Islet precursor cell (in vitro differentiated cells): ENCODE data around the gene APOB.
A peak's percentile ranks its signal among the peaks of the same experiment; 100 is the strongest.

ENCODE experiments used
- DNase-seq: peaks from one replicate; pipeline ENCODE4 v3.0.0-alpha.2; 2018

The APOB gene

DNA sequence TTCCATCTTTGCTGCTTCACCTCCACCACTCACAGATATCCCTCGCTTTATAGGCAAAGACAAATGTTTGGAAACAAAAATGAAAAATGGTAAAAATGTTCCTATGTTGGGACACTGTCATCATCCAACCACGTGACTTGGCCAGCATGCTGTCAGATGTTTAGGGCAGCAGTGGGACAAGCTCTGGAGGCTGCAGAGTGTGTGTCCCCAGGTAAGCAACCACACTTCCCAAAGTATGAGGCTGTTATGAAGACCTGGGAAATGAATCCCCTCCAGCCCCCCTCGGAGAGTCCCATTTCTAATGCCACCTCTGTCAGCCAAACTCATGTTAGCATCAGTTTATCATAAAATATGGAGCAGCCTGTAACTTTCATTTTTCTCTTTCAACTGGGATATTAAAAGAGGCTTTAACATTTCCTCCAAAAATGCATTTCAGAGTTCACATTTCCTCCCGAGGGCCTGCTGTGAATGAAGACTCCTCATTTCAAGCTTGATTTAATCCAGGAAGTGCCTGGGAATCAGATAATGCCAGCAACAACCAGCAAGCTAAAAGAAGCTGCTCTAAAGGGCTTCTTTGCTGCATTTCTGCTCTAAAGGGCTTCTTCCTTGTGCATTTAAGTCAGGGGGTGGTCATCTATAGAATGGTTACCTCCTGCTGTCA, 66.2 kb downstream of the APOB start:
- no peak for DNase-seq

DNA sequence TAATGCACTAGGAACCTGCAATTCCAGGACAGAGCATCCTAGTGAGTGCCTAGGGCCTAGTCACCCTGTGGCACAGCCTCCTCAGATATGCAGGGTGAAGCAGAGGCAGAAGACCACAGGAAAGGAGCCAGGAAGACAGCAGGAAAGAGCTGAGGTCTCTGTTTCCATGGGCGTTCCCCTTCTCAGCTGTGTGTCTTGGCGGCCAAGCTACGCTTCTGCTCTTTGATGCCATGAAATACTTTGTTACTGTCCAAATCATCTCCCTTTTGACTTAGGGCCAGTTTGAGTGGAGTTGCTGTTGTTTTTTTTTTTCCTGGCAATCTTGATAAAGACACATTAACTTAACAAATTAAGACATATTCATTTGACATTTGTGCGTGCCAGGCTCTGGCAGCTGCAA, 67.3 kb downstream of the APOB start:
- DNase-seq: no peak

DNA sequence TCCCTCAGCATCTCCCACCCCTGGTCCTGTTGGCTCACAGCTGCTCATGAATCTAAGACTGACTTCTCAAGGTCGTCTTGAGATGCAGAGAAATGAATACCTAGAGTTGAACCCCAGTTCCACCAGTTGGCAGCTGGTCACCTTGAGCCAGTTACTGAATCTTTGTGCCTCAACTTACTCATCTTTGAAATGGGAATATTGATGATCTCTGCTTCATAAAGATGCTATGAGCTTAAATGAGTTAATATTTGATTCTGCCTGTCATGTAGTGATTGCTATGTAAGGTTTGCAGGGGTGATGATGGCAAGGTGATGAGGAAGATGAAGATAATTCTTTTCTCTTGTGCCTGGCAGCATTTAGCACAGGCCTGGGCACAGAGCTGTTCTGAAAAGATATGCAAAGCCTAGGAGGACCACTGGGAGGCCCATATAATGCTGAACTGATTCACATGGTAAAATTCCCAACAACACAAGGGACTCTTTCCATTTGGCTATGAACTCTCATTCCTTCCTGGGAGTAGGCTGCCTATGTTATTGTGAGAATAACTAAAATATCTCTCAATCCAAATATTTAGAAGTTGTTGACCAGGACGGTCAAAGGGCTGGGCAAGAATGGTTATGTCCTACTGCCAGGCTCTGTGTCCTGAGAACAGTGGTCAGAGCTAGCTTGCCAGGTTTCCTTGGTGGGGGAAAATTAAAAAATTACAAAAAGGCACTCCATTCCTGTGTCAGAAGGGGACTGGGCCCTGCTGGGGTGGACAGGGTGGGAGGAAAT, 70.9 kb downstream of the APOB start:
- no peak for DNase-seq

DNA sequence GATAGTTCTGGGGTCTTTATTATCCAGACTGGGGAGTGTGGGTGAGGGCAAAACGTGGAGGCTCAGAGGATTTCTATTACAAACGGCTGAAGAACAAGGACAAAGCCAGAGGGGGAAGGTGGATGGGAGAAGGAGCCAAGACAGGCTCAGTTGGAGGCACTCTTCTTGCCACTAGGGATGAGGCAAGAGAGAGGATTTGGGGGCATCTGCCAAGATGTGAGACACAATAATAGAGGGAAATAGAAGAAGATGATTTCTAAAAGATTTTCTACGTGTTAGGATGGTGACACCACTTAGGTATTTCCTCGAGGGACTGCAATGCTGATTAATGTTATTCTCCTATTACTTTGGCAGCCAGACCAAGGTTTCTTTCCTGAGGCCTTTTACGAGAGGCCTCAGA, 71.8 kb downstream of the APOB start:
- no peak for DNase-seq

DNA sequence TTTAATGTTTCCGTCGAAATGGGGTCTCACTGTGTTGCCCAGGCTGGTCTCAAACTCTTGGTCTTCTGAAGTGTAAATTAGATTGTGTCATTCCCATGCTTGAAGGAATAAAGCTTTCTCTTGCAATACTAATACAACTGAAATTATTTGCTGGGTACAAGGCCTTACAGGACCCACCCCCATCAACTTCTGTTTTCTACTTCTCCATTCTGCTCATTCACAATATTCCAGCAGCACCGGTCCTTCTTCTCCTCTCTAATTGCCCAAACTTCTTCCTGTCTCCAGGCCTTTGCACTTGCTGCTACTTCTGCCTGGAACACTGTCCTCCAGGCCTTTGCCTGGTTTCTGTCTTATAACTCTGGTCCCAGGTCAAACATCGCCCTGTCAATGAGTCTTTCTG, 73.8 kb downstream of the APOB start:
- DNase-seq: no peak

DNA sequence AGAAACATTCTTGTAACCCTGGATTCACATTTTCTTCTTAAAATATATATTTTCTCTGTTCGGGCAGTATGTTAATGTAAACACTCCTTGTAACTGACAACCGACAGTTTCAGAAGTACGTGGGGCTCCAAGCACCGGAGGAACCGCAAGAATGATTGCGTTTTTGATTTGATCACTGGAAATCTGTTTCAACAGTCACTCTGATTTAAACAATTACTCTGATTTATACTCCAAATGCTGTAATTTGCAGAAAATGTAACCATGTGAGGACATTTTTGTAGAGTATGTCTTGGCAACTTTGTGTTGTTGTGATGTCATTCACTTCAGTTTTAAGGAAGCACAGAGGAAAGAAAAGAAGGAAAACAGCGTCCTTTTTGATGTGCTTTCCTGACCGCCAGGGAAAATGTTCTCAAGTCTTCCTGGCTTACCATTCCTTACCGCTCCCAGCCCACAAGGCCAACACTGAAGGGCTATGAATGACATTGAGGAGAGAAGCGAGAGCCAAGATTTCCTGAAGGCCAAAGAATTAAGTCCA, 77.7 kb downstream of the APOB start:
- DNase-seq: no peak

DNA sequence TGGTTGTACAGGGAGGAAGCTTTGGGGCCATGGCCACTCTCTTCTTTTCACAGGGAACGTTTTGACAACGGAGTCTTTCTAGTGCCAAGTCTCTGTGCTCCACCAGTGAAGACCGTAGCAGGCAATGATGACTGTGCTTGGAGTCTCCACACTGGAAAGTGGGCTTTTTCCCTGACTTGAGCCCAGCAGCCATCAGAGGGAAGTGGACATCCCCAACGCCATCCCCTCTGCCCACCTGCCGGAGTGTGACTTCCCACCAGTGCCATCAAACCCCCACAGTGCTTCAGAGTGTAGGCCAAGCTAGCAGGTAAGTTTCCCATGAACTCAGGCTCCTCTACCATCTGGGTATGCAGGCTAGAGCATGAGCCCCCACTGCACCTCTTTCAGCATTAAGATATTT, 78.7 kb downstream of the APOB start:
- DNase-seq: no peak

DNA sequence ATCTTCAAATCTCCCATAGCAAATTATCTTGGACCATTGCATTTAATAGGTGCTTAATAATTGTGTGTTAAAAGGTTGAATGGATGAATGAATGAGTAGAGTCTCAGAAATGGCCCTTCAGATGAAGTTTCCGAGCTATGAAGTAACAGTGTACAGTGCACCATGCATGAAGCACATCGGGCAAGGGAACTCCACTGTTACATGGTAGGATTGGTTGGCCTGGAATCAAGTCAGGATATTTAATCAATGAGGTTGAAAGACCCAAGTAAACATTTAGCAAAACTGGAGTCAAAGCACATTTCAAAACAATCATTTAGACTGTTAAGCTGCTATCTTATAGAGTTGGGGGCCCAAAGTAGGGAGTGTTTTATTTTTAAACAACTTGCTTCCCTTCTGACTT, 80.0 kb downstream of the APOB start:
- DNase-seq: no peak

DNA sequence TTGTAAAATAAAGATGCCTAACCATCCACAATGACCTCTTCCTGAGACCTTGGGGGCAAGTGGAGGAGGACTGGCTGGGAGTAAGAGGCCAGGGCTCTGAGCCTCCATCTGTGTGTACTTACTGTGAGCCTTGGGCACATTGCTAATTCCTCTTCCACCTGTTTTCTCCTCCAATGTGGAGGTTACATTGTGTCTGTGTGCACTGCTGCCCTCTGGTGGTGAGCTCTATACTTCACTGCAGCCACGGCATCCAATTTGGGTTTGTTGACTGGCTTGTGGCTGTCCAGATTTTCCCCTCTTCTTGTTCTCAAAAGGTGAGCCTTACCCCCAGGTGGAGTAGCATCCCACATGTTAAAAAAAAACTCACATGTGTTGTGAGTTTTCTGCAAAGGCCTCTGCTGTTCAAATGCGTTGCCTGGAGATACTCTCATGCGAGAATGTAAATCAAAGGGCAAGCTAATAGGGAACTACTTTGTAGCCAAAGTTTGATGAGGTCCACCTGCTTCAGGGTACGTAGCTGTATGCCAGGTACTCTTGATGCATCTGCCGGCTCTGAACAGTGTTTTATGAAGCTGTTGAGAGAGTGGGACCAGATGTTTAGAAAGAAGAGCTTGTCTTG, 80.8 kb downstream of the APOB start:
- DNase-seq: peak; percentile 88

DNA sequence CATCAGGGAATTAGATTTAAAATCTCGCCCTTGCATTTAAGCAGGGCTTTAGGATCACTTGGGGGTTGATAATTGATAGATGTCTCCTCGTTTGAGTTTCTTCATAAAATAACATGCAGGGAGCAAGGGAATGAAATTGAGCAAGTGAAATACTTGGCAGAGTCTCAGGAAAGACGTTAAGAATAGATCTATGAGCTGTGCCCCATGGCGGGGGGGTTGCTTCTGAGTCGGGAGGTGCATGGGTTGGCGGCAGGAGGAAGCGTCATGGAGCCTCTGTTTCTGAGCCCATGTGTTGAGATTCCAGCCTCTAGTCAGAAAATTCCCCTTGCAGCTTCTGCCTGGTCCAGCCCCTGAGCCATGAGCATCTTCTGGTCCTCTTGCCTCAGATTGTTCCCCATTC, 82.0 kb downstream of the APOB start:
- DNase-seq: no peak

DNA sequence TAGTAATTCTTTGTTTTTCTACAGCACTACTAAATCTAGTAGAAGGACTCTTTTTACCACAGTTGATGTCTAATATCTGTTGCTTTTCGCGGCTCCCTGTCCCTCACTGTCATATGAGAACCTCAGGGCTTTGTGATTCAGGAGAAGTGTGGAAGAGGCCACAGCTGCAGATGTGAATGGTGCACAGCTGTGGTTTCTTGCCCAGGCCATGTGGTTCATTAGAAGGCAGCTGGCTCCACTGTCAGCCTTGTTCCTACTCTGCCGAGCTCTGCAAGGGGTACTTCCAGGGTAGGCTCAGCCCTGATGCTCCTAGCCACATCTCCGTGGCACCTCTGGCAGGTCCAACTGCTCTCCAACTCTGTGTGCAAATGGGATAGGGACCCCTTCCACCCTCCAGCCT, 83.9 kb downstream of the APOB start:
- no peak for DNase-seq

DNA sequence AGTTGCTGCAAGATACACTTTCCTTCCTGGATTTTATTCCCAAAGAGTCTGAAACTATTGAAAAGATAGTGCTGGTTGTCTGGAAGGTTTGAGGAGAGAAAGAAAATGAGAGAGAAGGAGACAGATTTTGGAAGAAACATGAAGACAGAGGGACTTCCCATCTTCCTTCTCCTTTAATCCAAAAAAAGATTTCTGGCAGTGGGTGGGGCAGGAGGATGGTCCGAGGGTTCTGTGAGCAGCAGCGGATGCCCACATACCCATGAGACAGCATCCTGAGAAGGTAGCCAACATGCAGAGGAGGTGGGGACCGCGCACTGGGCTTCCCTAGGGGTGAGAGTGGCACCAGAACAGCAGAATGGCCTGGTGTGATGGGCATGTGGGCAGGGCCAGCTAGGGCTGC, 84.6 kb downstream of the APOB start:
- DNase-seq: no peak

DNA sequence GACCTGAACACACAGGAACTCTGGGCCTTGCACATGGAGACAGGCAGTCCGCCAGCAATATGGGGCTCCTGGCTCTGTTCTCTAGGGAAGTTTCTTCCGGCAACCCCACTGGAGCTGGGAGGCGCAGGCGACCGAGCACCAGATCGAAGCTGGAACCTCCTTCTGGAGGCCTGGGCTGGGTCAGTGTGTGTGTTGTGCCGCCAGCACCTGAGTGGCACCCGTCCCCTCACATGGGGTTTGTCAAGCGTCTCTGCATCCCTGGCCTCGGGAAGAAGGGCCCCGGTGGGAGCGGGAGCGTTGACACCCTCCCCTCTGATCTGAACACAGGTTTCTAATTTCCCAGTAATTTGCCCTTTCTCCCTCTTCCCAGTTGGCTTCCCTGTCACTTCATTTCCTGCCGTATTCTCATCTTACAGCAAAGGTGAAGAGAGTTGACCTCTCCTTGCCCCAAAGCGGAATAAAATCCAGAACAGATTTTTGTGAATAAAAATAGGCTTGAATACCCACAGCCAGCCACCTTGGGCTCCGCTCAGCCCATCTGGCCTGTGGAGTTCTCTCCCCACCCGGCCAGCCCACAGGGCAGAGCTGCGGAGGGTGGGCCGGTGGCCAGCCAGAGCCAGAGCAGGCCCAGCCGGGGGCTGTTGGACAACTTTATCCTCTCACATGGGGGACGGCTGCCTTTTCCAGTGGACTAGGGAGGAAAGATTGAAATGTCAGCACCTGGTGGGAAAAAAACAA, 85.9 kb downstream of the APOB start:
- no peak for DNase-seq

DNA sequence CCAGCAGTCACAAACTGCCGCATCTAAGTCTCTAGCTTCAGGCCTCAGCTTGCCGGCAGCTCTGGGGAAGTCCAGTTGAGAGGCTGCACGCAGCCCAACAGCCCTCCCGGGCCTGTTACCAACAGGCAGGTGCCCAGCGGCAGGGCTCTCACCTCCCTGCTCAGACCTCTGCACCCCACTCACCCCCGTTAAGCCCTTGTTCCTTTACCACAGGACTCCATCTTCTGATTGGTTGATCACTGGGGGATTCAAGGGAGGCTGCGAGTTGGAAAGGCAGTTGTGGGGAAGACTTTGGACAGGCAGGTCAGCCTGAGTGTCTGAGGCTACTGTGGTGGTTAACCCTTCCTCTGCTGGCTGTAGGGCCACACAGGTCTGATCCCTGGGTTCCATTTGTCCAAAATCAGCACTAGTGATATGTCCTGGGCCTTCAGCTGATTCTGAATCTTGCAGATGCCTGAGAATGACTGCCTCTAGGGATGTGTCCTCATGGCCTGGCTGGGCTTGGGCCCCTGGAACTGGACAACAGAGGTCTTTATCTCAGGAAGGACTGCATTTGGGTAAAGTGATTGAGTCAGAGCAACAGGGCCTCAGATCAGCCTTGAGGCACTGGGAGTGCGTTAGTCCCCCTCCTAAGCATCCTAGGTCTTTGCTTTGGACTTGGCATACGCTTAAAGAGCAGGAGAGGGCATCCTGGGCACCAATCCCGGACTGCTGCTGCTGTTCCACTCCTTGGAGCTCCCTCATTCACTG, 88.4 kb downstream of the APOB start:
- no peak for DNase-seq

DNA sequence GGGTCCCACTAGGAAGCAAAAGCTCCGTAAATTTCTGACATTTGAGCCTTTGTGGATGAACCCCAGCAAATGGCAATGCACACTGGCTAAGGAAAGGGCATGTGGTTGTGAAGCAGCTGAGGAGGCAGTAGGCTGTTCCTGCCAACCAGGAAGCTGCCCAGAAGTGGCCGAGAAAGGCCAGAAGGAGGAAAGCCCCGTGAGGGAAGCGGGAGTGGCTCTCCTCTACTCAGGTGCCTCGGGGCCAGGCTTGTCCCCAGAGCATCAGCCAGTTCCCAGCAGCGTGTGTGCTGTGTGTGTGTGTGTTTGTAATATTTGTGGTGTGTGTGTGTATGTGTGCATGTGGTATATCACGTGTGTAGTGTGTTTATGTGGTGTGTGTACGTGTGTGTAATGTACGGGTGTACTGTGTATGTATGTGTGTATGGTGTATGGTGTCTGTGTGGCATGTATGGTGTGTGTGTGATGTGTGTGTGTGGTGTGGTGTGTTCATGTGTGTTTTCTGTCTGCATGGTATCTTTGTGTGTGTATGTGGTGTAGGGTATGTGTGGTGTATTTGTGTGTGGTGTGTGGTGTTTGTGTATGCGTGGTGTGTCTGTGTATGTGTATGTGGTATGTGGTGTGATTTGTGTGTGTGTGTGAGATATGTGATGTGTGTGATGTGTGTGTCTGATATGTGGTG, 90.6 kb downstream of the APOB start:
- DNase-seq: no peak
